Gastroesophageal sphincter (tissue), 3 donors: ENCODE results near the gene PDCD1.

Experiments used
- POLR2A ChIP-seq, 2 donors: fragments of 450-650 bp; IDR thresholded peaks; one replicate each; pipeline ENCODE4 v1.6.1; 2017; ENCODE audit warnings: antibody characterized with exemption in 2 of 2, mild to moderate bottlenecking in 2 of 2, moderate library complexity in 1 of 2
- POLR2AphosphoS5 ChIP-seq: sonication (generic); formaldehyde crosslinking; IDR thresholded peaks from one replicate; pipeline ENCODE4 v1.6.1; 2017; ENCODE audit warnings: antibody characterized with exemption
- TF ChIP-seq, protein P1 (sequence below), 4 experiments: fragments of 200-600 bp in 2 of 4; fragments of 450-650 bp in 2 of 4; sonication (generic) in 1 of 4; IDR thresholded peaks; one replicate each; pipeline ENCODE4 v1.5.1; 2017 to 2019; ENCODE audit warnings: antibody characterized with exemption in 4 of 4, mild to moderate bottlenecking in 2 of 4, moderate library complexity in 2 of 4

DNA sequence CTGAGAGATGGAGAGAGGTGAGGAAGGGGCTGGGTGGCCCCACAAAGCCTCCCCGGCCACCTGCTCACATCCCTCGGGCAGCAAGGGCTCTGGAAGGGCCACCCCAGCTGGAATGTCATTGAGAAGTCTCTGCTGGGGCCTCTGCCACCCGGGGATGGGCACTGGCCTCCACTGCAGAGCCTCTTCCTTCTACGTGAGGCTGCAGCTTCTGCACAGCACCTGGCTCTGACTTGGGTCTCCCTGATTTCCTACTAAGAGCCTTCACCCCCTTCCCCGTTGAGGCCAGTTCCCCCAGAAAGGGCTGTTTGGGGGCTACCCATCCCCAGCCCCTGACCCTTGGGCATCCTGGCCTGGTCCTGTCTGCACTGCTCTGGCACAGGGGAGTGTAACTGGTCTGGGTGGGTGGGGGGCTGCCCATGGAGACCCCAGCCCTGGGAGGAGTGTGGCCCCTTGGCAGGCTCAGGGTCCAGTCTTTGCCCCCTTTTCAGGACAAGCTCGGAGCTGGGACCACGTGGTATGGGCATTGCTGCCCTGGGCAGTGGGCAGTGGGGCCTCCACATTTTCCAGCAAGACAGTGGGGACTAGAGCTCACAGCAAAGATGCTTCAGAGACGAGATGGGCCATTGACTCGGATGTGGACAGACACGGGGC lies 5.6 kb downstream of the PDCD1 start:
- TF ChIP-seq, protein P1, sequence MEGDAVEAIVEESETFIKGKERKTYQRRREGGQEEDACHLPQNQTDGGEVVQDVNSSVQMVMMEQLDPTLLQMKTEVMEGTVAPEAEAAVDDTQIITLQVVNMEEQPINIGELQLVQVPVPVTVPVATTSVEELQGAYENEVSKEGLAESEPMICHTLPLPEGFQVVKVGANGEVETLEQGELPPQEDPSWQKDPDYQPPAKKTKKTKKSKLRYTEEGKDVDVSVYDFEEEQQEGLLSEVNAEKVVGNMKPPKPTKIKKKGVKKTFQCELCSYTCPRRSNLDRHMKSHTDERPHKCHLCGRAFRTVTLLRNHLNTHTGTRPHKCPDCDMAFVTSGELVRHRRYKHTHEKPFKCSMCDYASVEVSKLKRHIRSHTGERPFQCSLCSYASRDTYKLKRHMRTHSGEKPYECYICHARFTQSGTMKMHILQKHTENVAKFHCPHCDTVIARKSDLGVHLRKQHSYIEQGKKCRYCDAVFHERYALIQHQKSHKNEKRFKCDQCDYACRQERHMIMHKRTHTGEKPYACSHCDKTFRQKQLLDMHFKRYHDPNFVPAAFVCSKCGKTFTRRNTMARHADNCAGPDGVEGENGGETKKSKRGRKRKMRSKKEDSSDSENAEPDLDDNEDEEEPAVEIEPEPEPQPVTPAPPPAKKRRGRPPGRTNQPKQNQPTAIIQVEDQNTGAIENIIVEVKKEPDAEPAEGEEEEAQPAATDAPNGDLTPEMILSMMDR (IDR thresholded peaks at IDR 0.05): no peak
- TF ChIP-seq POLR2A (IDR thresholded peaks at IDR 0.05) (no peak), POLR2AphosphoS5 (no peak)
